CD14-positive monocyte (primary cell): Measurements from ENCODE around the gene FAM200B. TPM values are rescaled to one million over a fixed set of nuclear protein-coding genes. Genes with fewer than 3 reads are reported as not detected.
A peak's percentile ranks its signal among the peaks of the same experiment; 100 is the strongest.

Experiments
- DNase-seq, 3 donors: peaks; one replicate each; pipeline ENCODE4 v3.0.0-alpha.2; 2011 to 2022
- H2AFZ ChIP-seq: 2 replicates; pipeline ENCODE4 v1.6.0; 2012; ENCODE audit warnings: mild to moderate bottlenecking, low read depth, low read length, inconsistent platforms; ENCODE audit not compliant: insufficient read depth, poor library complexity, severe bottlenecking
- H3K27ac ChIP-seq, 2 donors: 1 replicate in 1 of 2; 2 replicates in 1 of 2; pipeline ENCODE4 v1.5.1; 2012 to 2013; ENCODE audit warnings: low read length in 2 of 2, control low read depth in 1 of 2, inconsistent platforms in 1 of 2, low read depth in 1 of 2, mild to moderate bottlenecking in 1 of 2
- H3K27me3 ChIP-seq, 2 donors: one replicate each; pipeline versions ENCODE4 v1.6.0 to v1.6.1; 2011 to 2013; ENCODE audit warnings: low read length in 2 of 2; ENCODE audit not compliant: control insufficient read depth in 2 of 2, insufficient read depth in 2 of 2
- H3K36me3 ChIP-seq, 2 donors: replicated peaks in 1 of 2; 1 replicate in 1 of 2; 2 replicates in 1 of 2; pipeline versions ENCODE4 v1.5.1 to v1.6.1; 2012 to 2013; ENCODE audit warnings: low read length in 2 of 2, control low read depth in 1 of 2, inconsistent platforms in 1 of 2, mild to moderate bottlenecking in 1 of 2; ENCODE audit not compliant: insufficient read depth in 2 of 2, control insufficient read depth in 1 of 2
- H3K4me1 ChIP-seq, 2 donors: 1 replicate in 1 of 2; 2 replicates in 1 of 2; pipeline versions ENCODE4 v1.5.1 to v1.6.1; 2012 to 2013; ENCODE audit warnings: low read length in 2 of 2, control low read depth in 1 of 2, inconsistent platforms in 1 of 2, mild to moderate bottlenecking in 1 of 2, moderate library complexity in 1 of 2; ENCODE audit not compliant: insufficient read depth in 2 of 2, control insufficient read depth in 1 of 2
- H3K4me2 ChIP-seq: replicated peaks from 2 replicates; pipeline ENCODE3; 2012; ENCODE audit warnings: low read length, moderate library complexity, mild to moderate bottlenecking; ENCODE audit not compliant: poor library complexity, severe bottlenecking; ENCODE audit errors: extremely low read depth
- H3K4me3 ChIP-seq, 3 experiments: fragments of 200-600 bp in 1 of 3; sonication (generic) in 1 of 3; replicated peaks in 1 of 3; 1 replicate in 2 of 3; 2 replicates in 1 of 3; pipeline ENCODE4 v1.5.1; 2011 to 2013; ENCODE audit warnings: low read length in 3 of 3, mild to moderate bottlenecking in 3 of 3, control low read depth in 2 of 3, low read depth in 2 of 3, inconsistent platforms in 1 of 3, moderate library complexity in 1 of 3
- H3K79me2 ChIP-seq: 2 replicates; pipeline ENCODE4 v1.6.0; 2012; ENCODE audit warnings: mild to moderate bottlenecking, control low read depth, inconsistent platforms, low read length, moderate library complexity; ENCODE audit not compliant: insufficient read depth
- H3K9ac ChIP-seq: 2 replicates; pipeline ENCODE4 v1.6.0; 2017; ENCODE audit warnings: low read length, mild to moderate bottlenecking; ENCODE audit not compliant: insufficient read depth, poor library complexity, severe bottlenecking
- H3K9me3 ChIP-seq, 2 donors: replicated peaks in 1 of 2; 1 replicate in 1 of 2; 2 replicates in 1 of 2; pipeline versions ENCODE4 v1.5.1 to v1.6.1; 2012 to 2013; ENCODE audit warnings: low read length in 2 of 2, control low read depth in 1 of 2; ENCODE audit not compliant: control insufficient read depth in 1 of 2, insufficient read depth in 1 of 2
- H4K20me1 ChIP-seq: 2 replicates; pipeline ENCODE4 v1.6.0; 2012; ENCODE audit warnings: mild to moderate bottlenecking, low read length, control low read depth, moderate library complexity; ENCODE audit not compliant: insufficient read depth
- H3K27ac Mint-ChIP-seq, 7 donors: one replicate each; pipeline ENCODE4 v1.8.0; 2020; ENCODE audit warnings: mild to moderate bottlenecking in 7 of 7, mixed read lengths in 7 of 7, moderate library complexity in 6 of 7, inconsistent platforms in 2 of 7
- H3K27me3 Mint-ChIP-seq, 3 donors: one replicate each; pipeline ENCODE4 v1.8.0; 2021 to 2022; ENCODE audit warnings: low read depth in 3 of 3, mild to moderate bottlenecking in 3 of 3, mixed read lengths in 3 of 3, moderate library complexity in 3 of 3, inconsistent platforms in 1 of 3
- H3K36me3 Mint-ChIP-seq, 2 donors: one replicate each; pipeline ENCODE4 v1.8.0; 2020; ENCODE audit warnings: mixed read lengths in 2 of 2, inconsistent platforms in 1 of 2, mild to moderate bottlenecking in 1 of 2
- H3K4me1 Mint-ChIP-seq: one replicate; pipeline ENCODE4 v1.8.0; 2020; ENCODE audit warnings: mild to moderate bottlenecking, mixed read lengths
- H3K4me3 Mint-ChIP-seq, 2 donors: one replicate each; pipeline ENCODE4 v1.8.0; 2020; ENCODE audit warnings: mild to moderate bottlenecking in 2 of 2, mixed read lengths in 2 of 2, moderate library complexity in 1 of 2
- H3K9me3 Mint-ChIP-seq, 7 donors: one replicate each; pipeline ENCODE4 v1.8.0; 2020 to 2022; ENCODE audit warnings: mixed read lengths in 7 of 7, mild to moderate bottlenecking in 6 of 7, moderate library complexity in 6 of 7, inconsistent platforms in 2 of 7
- CTCF ChIP-seq: fragments of 200-600 bp; IDR thresholded peaks from one replicate; pipeline ENCODE4 v1.8.0; 2022; ENCODE audit warnings: antibody characterized with exemption, mild to moderate bottlenecking
- WGBS: methylation state at CpG from one replicate; pipeline ENCODE4 v1.1.5; 2013; ENCODE audit warnings: missing lambda C conversion rate; ENCODE audit not compliant: insufficient coverage; 5-methylcytosine and 5-hydroxymethylcytosine counted together
- intact Hi-C, 2 donors: fragments of 100-400 bp; cut with micrococcal nuclease; formaldehyde crosslinking; loops; one replicate each; pipeline versions ENCODE4 v1.15.0 to v1.15.1; 2023
- polyA plus RNA-seq, 3 donors: library from polyadenylated mRNA; depleted of rRNA in 1 of 3; unstranded in 2 of 3; stranded (reverse) in 1 of 3; fragments of 300-500 nt in 2 of 3; fragments of >200 nt in 1 of 3; fragmentation: Illumina TruSeq in 2 of 3; gene quantifications; 1 replicate in 2 of 3; 2 replicates in 1 of 3; pipeline ENCODE4 v1.2.3, GENCODE V29; 2012 to 2021

Gene FAM200B
- polyA plus RNA-seq, 3 donors = 65.7 to 169 (median 151) TPM

- peak overlapping the region; percentile 69 to 98 (median 95) for H3K4me3 ChIP-seq
- WGBS = no CpG with 5 or more reads among the region's 1 CpG
- DNase-seq = no peak
- H3K9me3 Mint-ChIP-seq = no peaks in the 10 kb centered on the region
- intact Hi-C loops = loop anchor here in 1 of 2 donors (5.0 kb wide), 1 partner anchor 50 kb away; the partner anchor contains the start of gene BST1
- peak overlapping the region; percentile 97 for H3K4me2 ChIP-seq
- no peaks in the 10 kb centered on the region for H3K27me3 ChIP-seq
- TF ChIP-seq CTCF = no peak
- peak overlapping the region; percentile 53 for H3K9ac ChIP-seq
- H3K36me3 Mint-ChIP-seq = peaks cover 20 to 39% of the 10 kb centered on the region in 2 donors
- peaks cover 98% of the 10 kb centered on the region for H3K79me2 ChIP-seq
- peaks cover 7 to 11% of the 10 kb centered on the region in 2 donors for H3K36me3 ChIP-seq
- H3K4me1 ChIP-seq = peaks cover 61 to 83% of the 10 kb centered on the region in 2 donors
- H3K4me1 Mint-ChIP-seq = peaks cover 67% of the 10 kb centered on the region
- no peaks in the 10 kb centered on the region for H3K27me3 Mint-ChIP-seq
- peak overlapping the region in 1 of 2 donors; percentile 97 for H3K27ac ChIP-seq
- H3K27ac Mint-ChIP-seq = peak overlapping the region in 5 of 7 donors; percentile 7 to 97 (median 91)
- peaks cover 58% of the 10 kb centered on the region for H4K20me1 ChIP-seq
- H3K9me3 ChIP-seq = no peaks in the 10 kb centered on the region
- H3K4me3 Mint-ChIP-seq = peak overlapping the region; percentile 99 to 100
- H2AFZ ChIP-seq = no peak overlapping the region
Measured at GRCh38 chr4:15652191-15652590, 29.4 kb upstream of the FAM200B start.

GRCh38 chr4:15652841-15653240 is 28.8 kb upstream of the FAM200B start:
- Histone ChIP-seq H3K9ac (peak overlapping the region; percentile 86), H3K27ac (peak overlapping the region in 1 of 2 donors; percentile 97), H3K4me2 (peak overlapping the region; percentile 97), H3K9me3 (no peaks in the 10 kb centered on the region), H3K4me3 (peak overlapping the region; percentile 69 to 98 (median 95)), H2AFZ (no peak overlapping the region), H3K4me1 (peaks cover 61 to 83% of the 10 kb centered on the region in 2 donors), H4K20me1 (peaks cover 52% of the 10 kb centered on the region), H3K79me2 (peaks cover 98% of the 10 kb centered on the region), H3K27me3 (no peaks in the 10 kb centered on the region), H3K36me3 (peaks cover 3 to 4% of the 10 kb centered on the region in 2 donors)
- Mint-ChIP-seq H3K27me3 (no peaks in the 10 kb centered on the region), H3K27ac (peak overlapping the region; percentile 91 to 97 (median 95)), H3K4me3 (peak overlapping the region; percentile 99 to 100), H3K4me1 (peaks cover 68% of the 10 kb centered on the region), H3K36me3 (peaks cover 17 to 36% of the 10 kb centered on the region in 2 donors), H3K9me3 (no peaks in the 10 kb centered on the region)
- intact Hi-C loops = loop anchor here in 1 of 2 donors (5.0 kb wide), 1 partner anchor 49 kb away; the partner anchor contains the start of gene BST1
- no peak for TF ChIP-seq CTCF
- DNase-seq = no peak
- WGBS = no CpG with 5 or more reads among the region's 4 CpGs
